Activated CD8-positive, alpha-beta memory T cell treated with anti-CD3 and anti-CD28 coated beads for 4 hours (primary cell): ENCODE data around the gene OR2Z1.

ENCODE experiments used
- DNase-seq, 2 donors: peaks; one replicate each; pipeline ENCODE4 v3.0.0-alpha.2; 2020; ENCODE audit warnings: low read depth in 2 of 2

Gene OR2Z1

GRCh38 chr19:8721334-8721733 is at the start of gene OR2Z1:
TSS of gene OR2Z1 (plus strand) at chr19:8721634. CDS start at chr19:8731029, 9,395 bp downstream.
- DNase-seq: no peak

- DNase-seq: no peak
Observed at GRCh38 chr19:8673276-8673891, 48.0 kb upstream of the OR2Z1 start.

- no peak for DNase-seq
Observed at GRCh38 chr19:8675066-8675465, 46.4 kb upstream of the OR2Z1 start.

- no peak for DNase-seq
Observed at GRCh38 chr19:8678244-8678807, 43.1 kb upstream of the OR2Z1 start.

- no peak for DNase-seq
Observed at GRCh38 chr19:8680676-8681344, 40.6 kb upstream of the OR2Z1 start.

- no peak for DNase-seq
Observed at GRCh38 chr19:8681345-8682029, 39.9 kb upstream of the OR2Z1 start.

- no peak for DNase-seq
Observed at GRCh38 chr19:8682472-8682871, 39.0 kb upstream of the OR2Z1 start.

- no peak for DNase-seq
Observed at GRCh38 chr19:8682931-8683330, 38.5 kb upstream of the OR2Z1 start.

- no peak for DNase-seq
Observed at GRCh38 chr19:8684001-8684902, 37.2 kb upstream of the OR2Z1 start.

- DNase-seq: no peak
Observed at GRCh38 chr19:8686549-8686948, 34.9 kb upstream of the OR2Z1 start.

- no peak for DNase-seq
Observed at GRCh38 chr19:8688930-8689329, 32.5 kb upstream of the OR2Z1 start.

GRCh38 chr19:8690753-8691539 is 30.5 kb upstream of the OR2Z1 start:
- DNase-seq: no peak

- no peak for DNase-seq
Observed at GRCh38 chr19:8695501-8695900, 25.9 kb upstream of the OR2Z1 start.

- DNase-seq: no peak
Observed at GRCh38 chr19:8695911-8696310, 25.5 kb upstream of the OR2Z1 start.

GRCh38 chr19:8696993-8697392 is 24.4 kb upstream of the OR2Z1 start:
- no peak for DNase-seq

GRCh38 chr19:8697671-8698432 is 23.6 kb upstream of the OR2Z1 start:
- no peak for DNase-seq

- no peak for DNase-seq
Observed at GRCh38 chr19:8698433-8699063, 22.9 kb upstream of the OR2Z1 start, which contains the start of gene ACTL9. TSS of gene ACTL9 (minus strand) at chr19:8698795. CDS start at chr19:8698701, 94 bp downstream.

GRCh38 chr19:8699908-8700307 is 21.5 kb upstream of the OR2Z1 start:
- DNase-seq: no peak

GRCh38 chr19:8700956-8701355 is 20.5 kb upstream of the OR2Z1 start:
- DNase-seq: no peak

- DNase-seq: peak in 1 of 2 donors; percentile 33
Observed at GRCh38 chr19:8702350-8702749, 19.1 kb upstream of the OR2Z1 start.
